ENCODE measurements around the gene HSDL2. TPM values are rescaled to one million over a fixed set of nuclear protein-coding genes. Genes with fewer than 3 reads are reported as not detected.
A peak's percentile ranks its signal among the peaks of the same experiment; 100 is the strongest.

Gene HSDL2
- total and polyA plus RNA-seq, 10 of the 15 experiments (the other 5 are each of a cell fraction or from before 2014, with no cell fraction given) = 20.9 to 46.1 (median 27.0) TPM

- TF ChIP-seq MLLT1 (IDR thresholded peaks at IDR 0.05) (0 out of 2 replicates have a peak, but pooled peaks have one; percentile 1), TAF1 (IDR thresholded peaks at IDR 0.05; ENCODE audit: borderline replicate concordance, low read depth, low read length) (no peak)
These were observed 1.4 kb upstream of the HSDL2 start (continued) for GRCh38 chr9:112378328-112379176.

- Histone ChIP-seq H2AFZ (ENCODE audit: control insufficient read depth, low read depth, low read length) (peak overlapping the region; percentile 95), H3K9ac (ENCODE audit: control insufficient read depth, insufficient read depth, low read length) (peak overlapping the region; percentile 93), H3K4me2 (ENCODE audit: control insufficient read depth, insufficient read depth) (peak overlapping the region; percentile 93), H3K4me1 (ENCODE audit: control insufficient read depth, insufficient read depth, low read length) (peaks cover 17% of the 10 kb centered on the region), H3K4me3 (peak overlapping the region; percentile 88), H3K36me3 (ENCODE audit: control insufficient read depth in 2 of 2, insufficient read depth in 2 of 2, low read length in 1 of 2) (no peaks in the 10 kb centered on the region), H3K9me3 (replicated peaks; ENCODE audit: control insufficient read depth, insufficient read depth, low read length) (no peaks in the 10 kb centered on the region), H3K27ac (ENCODE audit: control insufficient read depth, insufficient read depth) (peak overlapping the region; percentile 95), H3K79me2 (ENCODE audit: control insufficient read depth, insufficient read depth, low read length) (peaks cover 31% of the 10 kb centered on the region), H4K20me1 (ENCODE audit: control insufficient read depth, insufficient read depth) (no peaks in the 10 kb centered on the region), H3K27me3 (replicated peaks in 1 of 2; ENCODE audit: control insufficient read depth in 2 of 2, insufficient read depth in 2 of 2, low read length in 1 of 2) (no peaks in the 10 kb centered on the region)
- ChIA-PET CTCF (interaction anchor here (0.7 to 2.8 kb wide), 20 partner anchors 10 to 770 kb away, joined by 3 to 12 read pairs (median 4); partner anchors contain the start of gene INIP), POLR2A (interaction anchor here (0.6 to 2.4 kb wide), 11 partner anchors 11 to 339 kb away, joined by 3 to 8 read pairs (median 4); partner anchors contain the start of genes INIP and PTBP3), RAD21 (ENCODE audit: unreplicated experiment) (interaction anchor here (0.6 to 2.8 kb wide), 19 partner anchors 17 to 713 kb away, joined by 3 to 11 read pairs (median 6); partner anchors contain the start of genes INIP, KIAA1958 and PTBP3), SMC1A (ENCODE audit: uncharacterized antibody, unreplicated experiment) (interaction anchor here (0.8 to 2.9 kb wide), 11 partner anchors 10 to 620 kb away, joined by 3 to 24 read pairs (median 3); no protein-coding TSS in a partner anchor)
- in situ Hi-C loops (cut with MboI) (no loop called here), intact Hi-C loops (cut with micrococcal nuclease; ENCODE audit: unreplicated experiment) (loop anchor here (5.0 to 10.0 kb wide), 5 partner anchors 47 to 438 kb away; partner anchors contain the start of genes INIP and PTBP3)
- ATAC-seq = peak; percentile 92
- DNase-seq (ENCODE audit: low read depth, low spot score) = peak; percentile 94
- WGBS (ENCODE audit: insufficient coverage, insufficient replicate concordance, low lambda C conversion rate, missing lambda C conversion rate) = under 1% methylated on average over 54 of the region's 57 CpGs
- peak; percentile 91 for FAIRE-seq
- TSS peak; percentile 67 for BruUV-seq (replicated peaks)
- TF ChIP-seq PKNOX1 (IDR thresholded peaks at IDR 0.05) (peak; percentile 64; the same call in 1 of the 2 replicates), ZSCAN29 (IDR thresholded peaks at IDR 0.05) (no peak), PBX3 (IDR thresholded peaks at IDR 0.05; ENCODE audit: insufficient replicate concordance, low read depth, low read length) (no peak), TCF3 (IDR thresholded peaks at IDR 0.05; ENCODE audit: borderline replicate concordance, insufficient read depth, low read depth, low read length) (no peak), ZNF687 (IDR thresholded peaks at IDR 0.05) (peak; percentile 49; the same call in 1 of the 2 replicates), BCL11A (IDR thresholded peaks at IDR 0.05; ENCODE audit: low read depth, low read length) (0 out of 2 replicates have a peak, but pooled peaks have one; percentile 15), NR2C1 (IDR thresholded peaks at IDR 0.05) (no peak)
These were observed 469 bp upstream of the HSDL2 start for GRCh38 chr9:112379177-112380101.
